CD14-positive monocyte (primary cell): ENCODE measurements around the gene CDH23. TPM values are rescaled to one million over a fixed set of nuclear protein-coding genes. Genes with fewer than 3 reads are reported as not detected.

Experiments
- DNase-seq, 3 donors: peaks; one replicate each; pipeline ENCODE4 v3.0.0-alpha.2; 2011 to 2022
- H2AFZ ChIP-seq: 2 replicates; pipeline ENCODE4 v1.6.0; 2012; ENCODE audit warnings: mild to moderate bottlenecking, low read depth, low read length, inconsistent platforms; ENCODE audit not compliant: insufficient read depth, poor library complexity, severe bottlenecking
- H3K27ac ChIP-seq, 2 donors: 1 replicate in 1 of 2; 2 replicates in 1 of 2; pipeline ENCODE4 v1.5.1; 2012 to 2013; ENCODE audit warnings: low read length in 2 of 2, control low read depth in 1 of 2, inconsistent platforms in 1 of 2, low read depth in 1 of 2, mild to moderate bottlenecking in 1 of 2
- H3K27me3 ChIP-seq, 2 donors: one replicate each; pipeline versions ENCODE4 v1.6.0 to v1.6.1; 2011 to 2013; ENCODE audit warnings: low read length in 2 of 2; ENCODE audit not compliant: control insufficient read depth in 2 of 2, insufficient read depth in 2 of 2
- H3K36me3 ChIP-seq, 2 donors: replicated peaks in 1 of 2; 1 replicate in 1 of 2; 2 replicates in 1 of 2; pipeline versions ENCODE4 v1.5.1 to v1.6.1; 2012 to 2013; ENCODE audit warnings: low read length in 2 of 2, control low read depth in 1 of 2, inconsistent platforms in 1 of 2, mild to moderate bottlenecking in 1 of 2; ENCODE audit not compliant: insufficient read depth in 2 of 2, control insufficient read depth in 1 of 2
- H3K4me1 ChIP-seq, 2 donors: 1 replicate in 1 of 2; 2 replicates in 1 of 2; pipeline versions ENCODE4 v1.5.1 to v1.6.1; 2012 to 2013; ENCODE audit warnings: low read length in 2 of 2, control low read depth in 1 of 2, inconsistent platforms in 1 of 2, mild to moderate bottlenecking in 1 of 2, moderate library complexity in 1 of 2; ENCODE audit not compliant: insufficient read depth in 2 of 2, control insufficient read depth in 1 of 2
- H3K4me2 ChIP-seq: replicated peaks from 2 replicates; pipeline ENCODE3; 2012; ENCODE audit warnings: low read length, moderate library complexity, mild to moderate bottlenecking; ENCODE audit not compliant: poor library complexity, severe bottlenecking; ENCODE audit errors: extremely low read depth
- H3K4me3 ChIP-seq, 3 experiments: fragments of 200-600 bp in 1 of 3; sonication (generic) in 1 of 3; replicated peaks in 1 of 3; 1 replicate in 2 of 3; 2 replicates in 1 of 3; pipeline ENCODE4 v1.5.1; 2011 to 2013; ENCODE audit warnings: low read length in 3 of 3, mild to moderate bottlenecking in 3 of 3, control low read depth in 2 of 3, low read depth in 2 of 3, inconsistent platforms in 1 of 3, moderate library complexity in 1 of 3
- H3K79me2 ChIP-seq: 2 replicates; pipeline ENCODE4 v1.6.0; 2012; ENCODE audit warnings: mild to moderate bottlenecking, control low read depth, inconsistent platforms, low read length, moderate library complexity; ENCODE audit not compliant: insufficient read depth
- H3K9ac ChIP-seq: 2 replicates; pipeline ENCODE4 v1.6.0; 2017; ENCODE audit warnings: low read length, mild to moderate bottlenecking; ENCODE audit not compliant: insufficient read depth, poor library complexity, severe bottlenecking
- H3K9me3 ChIP-seq, 2 donors: replicated peaks in 1 of 2; 1 replicate in 1 of 2; 2 replicates in 1 of 2; pipeline versions ENCODE4 v1.5.1 to v1.6.1; 2012 to 2013; ENCODE audit warnings: low read length in 2 of 2, control low read depth in 1 of 2; ENCODE audit not compliant: control insufficient read depth in 1 of 2, insufficient read depth in 1 of 2
- H4K20me1 ChIP-seq: 2 replicates; pipeline ENCODE4 v1.6.0; 2012; ENCODE audit warnings: mild to moderate bottlenecking, low read length, control low read depth, moderate library complexity; ENCODE audit not compliant: insufficient read depth
- H3K27ac Mint-ChIP-seq, 7 donors: one replicate each; pipeline ENCODE4 v1.8.0; 2020; ENCODE audit warnings: mild to moderate bottlenecking in 7 of 7, mixed read lengths in 7 of 7, moderate library complexity in 6 of 7, inconsistent platforms in 2 of 7
- H3K27me3 Mint-ChIP-seq, 3 donors: one replicate each; pipeline ENCODE4 v1.8.0; 2021 to 2022; ENCODE audit warnings: low read depth in 3 of 3, mild to moderate bottlenecking in 3 of 3, mixed read lengths in 3 of 3, moderate library complexity in 3 of 3, inconsistent platforms in 1 of 3
- H3K36me3 Mint-ChIP-seq, 2 donors: one replicate each; pipeline ENCODE4 v1.8.0; 2020; ENCODE audit warnings: mixed read lengths in 2 of 2, inconsistent platforms in 1 of 2, mild to moderate bottlenecking in 1 of 2
- H3K4me1 Mint-ChIP-seq: one replicate; pipeline ENCODE4 v1.8.0; 2020; ENCODE audit warnings: mild to moderate bottlenecking, mixed read lengths
- H3K4me3 Mint-ChIP-seq, 2 donors: one replicate each; pipeline ENCODE4 v1.8.0; 2020; ENCODE audit warnings: mild to moderate bottlenecking in 2 of 2, mixed read lengths in 2 of 2, moderate library complexity in 1 of 2
- H3K9me3 Mint-ChIP-seq, 7 donors: one replicate each; pipeline ENCODE4 v1.8.0; 2020 to 2022; ENCODE audit warnings: mixed read lengths in 7 of 7, mild to moderate bottlenecking in 6 of 7, moderate library complexity in 6 of 7, inconsistent platforms in 2 of 7
- WGBS: methylation state at CpG from one replicate; pipeline ENCODE4 v1.1.5; 2013; ENCODE audit warnings: missing lambda C conversion rate; ENCODE audit not compliant: insufficient coverage; 5-methylcytosine and 5-hydroxymethylcytosine counted together
- intact Hi-C, 2 donors: fragments of 100-400 bp; cut with micrococcal nuclease; formaldehyde crosslinking; loops; one replicate each; pipeline versions ENCODE4 v1.15.0 to v1.15.1; 2023
- polyA plus RNA-seq, 3 donors: library from polyadenylated mRNA; depleted of rRNA in 1 of 3; unstranded in 2 of 3; stranded (reverse) in 1 of 3; fragments of 300-500 nt in 2 of 3; fragments of >200 nt in 1 of 3; fragmentation: Illumina TruSeq in 2 of 3; gene quantifications; 1 replicate in 2 of 3; 2 replicates in 1 of 3; pipeline ENCODE4 v1.2.3, GENCODE V29; 2012 to 2021
- TF ChIP-seq, protein P1 (sequence below): fragments of 200-600 bp; IDR thresholded peaks from one replicate; pipeline ENCODE4 v1.8.0; 2022; ENCODE audit warnings: antibody characterized with exemption, mild to moderate bottlenecking

CDH23 gene
- polyA plus RNA-seq, 3 donors, result 8.2 to 36.2 (median 10.5) TPM

DNA sequence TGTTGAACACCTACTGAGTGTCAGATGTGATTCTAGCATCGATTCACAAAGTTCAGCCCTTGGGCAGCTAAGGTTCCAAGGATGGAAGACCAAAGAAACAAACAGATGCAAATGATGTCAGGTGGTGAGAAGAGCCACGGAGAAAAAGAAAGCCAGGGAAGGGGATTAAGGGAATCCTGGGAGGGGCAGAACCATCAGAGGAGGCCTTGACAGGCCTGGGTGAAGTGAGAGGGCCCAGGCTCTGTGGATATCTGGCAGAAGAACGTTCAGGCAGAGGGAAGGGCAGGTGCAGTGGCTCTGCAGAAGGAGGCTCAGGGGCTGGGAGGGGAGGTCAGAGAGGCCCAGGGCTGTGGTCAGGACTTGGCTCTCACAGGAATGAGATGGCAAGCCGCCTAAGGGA is 232.4 kb downstream of the CDH23 start:
- no peak overlapping the region for H3K4me3 ChIP-seq
- H3K27me3 ChIP-seq, result no peaks in the 10 kb centered on the region
- no peak overlapping the region for H3K4me2 ChIP-seq
- Mint-ChIP-seq H3K36me3 (no peaks in the 10 kb centered on the region), H3K4me1 (peaks cover 29% of the 10 kb centered on the region), H3K27me3 (peaks cover 2 to 3% (median 3%) of the 10 kb centered on the region in 3 donors), H3K27ac (peak overlapping the region in 2 of 7 donors; percentile 12 to 30), H3K4me3 (no peak overlapping the region), H3K9me3 (peaks cover 0 to under 1% (median 0%) of the 10 kb centered on the region in 7 donors)
- no peak for DNase-seq
- H3K4me1 ChIP-seq, result peaks cover 16 to 25% of the 10 kb centered on the region in 2 donors
- WGBS, result 74% methylated on average over 3 of the region's 4 CpGs
- TF ChIP-seq, protein P1, sequence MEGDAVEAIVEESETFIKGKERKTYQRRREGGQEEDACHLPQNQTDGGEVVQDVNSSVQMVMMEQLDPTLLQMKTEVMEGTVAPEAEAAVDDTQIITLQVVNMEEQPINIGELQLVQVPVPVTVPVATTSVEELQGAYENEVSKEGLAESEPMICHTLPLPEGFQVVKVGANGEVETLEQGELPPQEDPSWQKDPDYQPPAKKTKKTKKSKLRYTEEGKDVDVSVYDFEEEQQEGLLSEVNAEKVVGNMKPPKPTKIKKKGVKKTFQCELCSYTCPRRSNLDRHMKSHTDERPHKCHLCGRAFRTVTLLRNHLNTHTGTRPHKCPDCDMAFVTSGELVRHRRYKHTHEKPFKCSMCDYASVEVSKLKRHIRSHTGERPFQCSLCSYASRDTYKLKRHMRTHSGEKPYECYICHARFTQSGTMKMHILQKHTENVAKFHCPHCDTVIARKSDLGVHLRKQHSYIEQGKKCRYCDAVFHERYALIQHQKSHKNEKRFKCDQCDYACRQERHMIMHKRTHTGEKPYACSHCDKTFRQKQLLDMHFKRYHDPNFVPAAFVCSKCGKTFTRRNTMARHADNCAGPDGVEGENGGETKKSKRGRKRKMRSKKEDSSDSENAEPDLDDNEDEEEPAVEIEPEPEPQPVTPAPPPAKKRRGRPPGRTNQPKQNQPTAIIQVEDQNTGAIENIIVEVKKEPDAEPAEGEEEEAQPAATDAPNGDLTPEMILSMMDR, result no peak
- no peaks in the 10 kb centered on the region for H3K79me2 ChIP-seq
- no peak overlapping the region for H3K9ac ChIP-seq
- H3K36me3 ChIP-seq, result no peaks in the 10 kb centered on the region
- no peak overlapping the region for H2AFZ ChIP-seq
- H4K20me1 ChIP-seq, result no peaks in the 10 kb centered on the region
- no peaks in the 10 kb centered on the region for H3K9me3 ChIP-seq
- no peak overlapping the region for H3K27ac ChIP-seq
- intact Hi-C loops, result no loop called here

DNA sequence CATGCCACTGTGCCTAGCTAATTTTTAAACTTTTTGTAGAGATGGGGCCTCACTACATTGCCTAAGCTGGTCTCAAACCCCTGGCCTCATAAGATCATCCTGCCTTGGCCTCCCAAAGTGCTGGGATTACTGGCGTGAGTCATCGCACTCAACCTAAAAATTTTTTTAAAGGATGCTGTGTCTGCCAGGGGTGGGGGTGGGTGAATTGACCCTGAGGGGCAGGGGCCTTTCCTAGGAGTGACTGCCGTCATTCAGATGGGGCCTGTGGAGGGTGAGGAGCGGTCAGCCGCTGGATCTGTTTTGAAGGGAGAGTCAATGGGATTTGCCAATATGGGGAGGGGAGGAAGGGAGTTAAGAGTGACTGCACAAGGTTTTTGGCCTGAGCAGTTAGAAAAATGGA is 233.4 kb downstream of the CDH23 start:
- Histone ChIP-seq H3K79me2 (no peaks in the 10 kb centered on the region), H3K9me3 (peaks cover 0 to 5% of the 10 kb centered on the region in 2 donors), H4K20me1 (no peaks in the 10 kb centered on the region), H3K27me3 (no peaks in the 10 kb centered on the region), H3K4me1 (peaks cover 16 to 34% of the 10 kb centered on the region in 2 donors), H3K4me2 (no peak overlapping the region), H3K4me3 (no peak overlapping the region), H3K36me3 (no peaks in the 10 kb centered on the region), H3K27ac (no peak overlapping the region), H3K9ac (no peak overlapping the region), H2AFZ (no peak overlapping the region)
- Mint-ChIP-seq H3K27ac (no peak overlapping the region), H3K36me3 (peaks cover 3 to 6% of the 10 kb centered on the region in 2 donors), H3K27me3 (peaks cover 2 to 3% (median 3%) of the 10 kb centered on the region in 3 donors), H3K4me1 (peaks cover 39% of the 10 kb centered on the region), H3K9me3 (peaks cover 0 to 11% (median 6%) of the 10 kb centered on the region in 7 donors), H3K4me3 (no peak overlapping the region)
- TF ChIP-seq, protein P1, result no peak
- DNase-seq, result no peak
- intact Hi-C loops, result no loop called here
- WGBS, result 96% methylated on average over 5 of the region's 5 CpGs
